GM21576 (cell line): ENCODE measurements around the gene CDK5RAP2.

ENCODE experiments used
- ATAC-seq: cut with Tn5 transposase; IDR thresholded peaks from one replicate; pipeline ENCODE4 v1.9.1; 2021; ENCODE audit warnings: mild to moderate bottlenecking, moderate library complexity; ENCODE audit not compliant: unreplicated experiment

Gene CDK5RAP2

DNA sequence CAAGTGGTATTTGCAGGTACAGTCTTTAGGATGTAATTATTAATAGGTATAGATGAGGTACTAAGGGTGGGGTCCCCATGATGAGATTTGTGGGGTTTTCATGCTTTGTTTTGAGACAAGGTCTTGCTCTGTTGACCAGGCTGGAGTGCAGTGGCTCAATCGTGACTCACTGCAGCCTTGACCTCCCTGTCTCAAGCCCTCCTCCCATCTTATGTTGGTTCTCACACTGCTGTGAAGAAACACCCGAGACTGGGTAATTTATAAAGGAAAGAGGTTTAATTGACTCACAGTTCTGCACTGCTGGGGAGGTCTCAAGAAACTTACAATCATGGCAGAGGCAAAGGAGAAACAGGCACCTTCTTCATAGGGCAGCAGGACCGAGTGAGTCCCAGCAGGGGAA is 217.5 kb downstream of the CDK5RAP2 start:
- ATAC-seq = no peak

DNA sequence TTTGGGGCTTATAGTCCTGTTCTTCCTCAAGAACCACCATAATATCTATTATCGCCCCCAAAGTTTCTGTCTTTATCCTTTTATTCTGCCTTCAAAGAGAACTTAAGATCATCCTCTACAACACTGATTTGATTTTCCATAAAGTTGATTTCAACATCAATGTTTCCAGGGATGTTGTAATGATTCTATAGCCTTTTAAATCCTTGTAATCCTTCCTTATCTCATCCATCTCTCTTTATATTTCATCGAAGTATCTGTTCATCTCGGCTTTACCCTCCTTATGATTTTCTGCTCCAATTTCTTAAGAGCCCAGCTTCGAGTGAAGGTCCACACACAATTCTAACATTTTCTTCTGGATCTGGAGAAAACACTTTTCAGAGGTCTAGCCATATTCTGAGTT is 218.4 kb downstream of the CDK5RAP2 start:
- ATAC-seq = no peak

DNA sequence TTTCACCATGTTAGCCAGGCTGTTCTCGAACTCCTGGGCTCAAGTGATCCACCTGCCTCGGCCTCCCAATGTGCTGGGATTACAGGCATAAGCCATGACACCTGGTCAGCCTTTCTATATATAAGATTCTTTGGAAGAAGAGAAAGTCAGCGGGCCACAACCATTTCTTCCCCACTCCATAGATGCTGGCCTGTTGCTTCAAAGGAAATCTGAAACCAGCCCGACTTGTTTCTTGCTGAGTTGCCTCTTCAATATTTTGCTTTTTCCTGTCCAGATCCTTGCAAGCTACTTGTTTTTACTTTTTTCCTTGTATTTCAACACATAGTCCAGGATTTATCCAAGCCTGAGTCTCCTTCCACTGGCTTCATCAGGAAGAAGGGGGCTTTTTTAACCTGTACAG is 219.5 kb downstream of the CDK5RAP2 start:
- no peak for ATAC-seq

DNA sequence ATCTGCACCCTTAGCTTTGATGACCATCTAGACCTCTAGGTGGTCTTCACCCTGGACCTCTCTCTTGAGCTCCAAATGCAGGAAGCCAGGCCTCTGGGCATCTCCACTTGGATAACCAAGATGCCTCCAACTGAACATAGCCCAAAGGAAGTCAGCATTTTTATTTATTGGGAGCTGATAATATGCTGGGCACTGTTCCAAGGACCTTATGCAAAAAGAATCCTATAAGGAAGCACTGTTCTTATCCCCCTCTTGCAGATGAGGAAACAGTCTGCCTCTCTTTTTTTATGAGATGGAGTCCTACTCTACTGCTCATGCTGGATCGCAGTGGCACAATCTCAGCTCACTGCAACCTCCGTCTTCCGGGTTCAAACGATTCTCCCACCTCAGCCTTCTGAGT is 219.9 kb downstream of the CDK5RAP2 start:
- no peak for ATAC-seq

DNA sequence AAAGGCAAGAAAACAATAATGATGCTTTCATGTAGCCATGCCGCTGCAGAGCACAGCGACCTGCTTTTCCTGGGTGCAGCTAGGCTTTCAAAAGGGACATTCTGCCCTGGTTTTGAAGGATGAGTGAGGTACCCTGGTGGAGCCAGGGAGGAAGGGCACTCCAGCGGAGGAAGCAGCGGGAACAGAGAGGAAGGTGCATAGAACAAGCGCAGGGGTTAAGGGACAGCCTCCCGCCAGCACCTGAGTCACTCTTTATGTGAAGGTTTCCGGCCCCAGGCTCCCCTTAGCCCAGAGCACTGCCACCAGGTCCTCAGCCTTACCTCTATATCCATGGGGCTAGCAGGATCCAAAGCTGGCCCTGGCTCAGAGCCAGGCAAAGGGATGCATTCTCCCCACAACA is 221.1 kb downstream of the CDK5RAP2 start:
- no peak for ATAC-seq

DNA sequence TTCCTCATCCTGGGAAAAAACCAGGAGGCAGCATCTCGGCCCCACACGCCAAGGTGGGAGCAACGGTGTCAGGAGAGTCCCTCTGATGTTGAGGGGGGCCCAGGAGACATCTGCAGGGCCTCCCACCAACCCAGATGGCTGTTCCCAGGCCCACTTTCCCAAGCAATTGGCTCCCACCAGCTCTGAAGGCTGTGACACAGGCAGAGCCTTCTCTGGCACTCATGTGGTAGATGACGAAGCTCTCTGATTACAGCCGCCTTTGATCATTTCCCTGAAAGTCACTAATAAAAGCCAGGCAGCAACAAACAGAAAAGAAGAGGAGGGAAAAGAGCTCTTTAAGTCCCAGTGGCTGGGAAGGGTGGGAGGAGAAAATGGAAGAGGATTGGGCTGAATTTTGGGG is 226.5 kb downstream of the CDK5RAP2 start:
- ATAC-seq = no peak

DNA sequence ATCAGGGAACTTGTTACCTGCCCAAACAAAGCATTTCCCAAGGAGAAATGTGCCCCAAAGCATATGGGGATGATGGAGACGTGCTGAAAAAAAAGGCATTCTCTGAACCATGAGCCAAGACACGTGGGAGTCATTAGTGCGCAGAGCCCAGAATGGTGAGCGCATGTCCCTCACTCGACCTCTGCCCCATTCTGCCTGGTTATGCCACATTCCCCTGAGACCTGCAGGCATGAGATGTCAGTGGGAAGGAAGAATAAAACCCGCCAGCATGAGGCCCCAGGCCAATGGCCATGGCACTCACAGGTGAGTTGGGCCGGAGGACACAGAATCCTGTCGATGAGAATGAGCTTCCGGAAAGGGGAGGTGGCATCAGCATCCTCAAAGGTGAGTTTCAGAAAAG is 228.9 kb downstream of the CDK5RAP2 start:
- no peak for ATAC-seq

DNA sequence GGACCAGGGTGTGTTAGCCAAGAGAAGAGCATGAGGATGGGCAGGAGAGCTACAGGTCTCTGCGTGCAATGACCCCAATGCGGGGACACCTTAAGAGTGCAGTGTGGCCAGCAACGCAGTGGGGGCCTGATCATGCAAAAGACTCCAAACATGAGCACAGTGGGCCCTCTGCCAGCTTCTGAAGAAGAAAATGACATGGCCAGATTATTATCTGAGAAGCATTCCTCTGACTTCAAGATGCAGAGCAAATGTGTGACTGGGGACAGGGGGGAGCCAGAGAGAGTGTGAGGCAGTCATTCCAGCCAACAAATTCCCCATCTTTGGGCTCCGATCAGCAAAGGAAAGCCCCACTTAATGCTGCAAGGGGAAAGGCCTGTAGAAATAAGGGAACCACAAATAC is 229.4 kb downstream of the CDK5RAP2 start:
- ATAC-seq = no peak

DNA sequence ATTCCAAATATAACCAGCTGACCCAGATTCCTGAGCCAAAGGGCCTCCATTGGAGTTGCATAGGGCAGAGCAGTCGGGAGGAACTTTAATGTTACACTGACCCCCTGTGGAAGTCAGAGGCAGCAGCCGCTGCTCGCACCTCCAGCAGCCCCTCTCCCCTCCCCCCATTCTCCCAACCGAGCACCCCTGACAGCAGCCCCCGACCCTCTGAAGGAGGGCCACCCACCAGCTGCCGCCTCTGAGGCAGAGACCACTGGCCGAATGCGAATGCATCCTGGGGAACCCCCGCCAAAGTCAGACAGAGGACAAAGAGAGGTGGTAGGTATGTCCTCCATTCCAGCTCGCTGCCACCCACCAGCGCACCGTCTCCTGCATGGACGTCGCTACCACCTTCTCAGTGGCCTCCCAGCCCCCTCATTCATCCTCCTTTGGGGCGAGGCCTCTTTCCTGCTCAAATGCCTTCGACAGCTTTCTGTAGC is 231.0 kb downstream of the CDK5RAP2 start:
- no peak for ATAC-seq

DNA sequence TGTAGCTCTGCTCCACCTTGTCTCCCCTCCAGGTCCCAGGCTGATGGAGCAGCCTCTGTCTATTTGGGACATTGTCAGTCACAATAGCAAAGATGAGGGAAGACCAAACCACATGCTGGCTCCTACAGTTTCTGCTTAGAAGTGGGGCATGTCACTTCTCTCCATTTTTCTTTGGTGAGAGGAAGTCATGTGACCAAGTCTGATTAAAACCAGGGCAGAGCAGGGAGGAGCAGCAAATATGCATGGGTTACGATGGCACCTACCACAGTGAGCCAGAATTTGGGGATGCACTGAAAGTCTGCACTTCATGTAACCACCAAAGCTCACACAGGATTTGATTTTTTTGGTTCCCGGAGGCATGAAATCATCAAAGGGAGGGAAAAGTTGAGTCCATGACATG is 234.6 kb downstream of the CDK5RAP2 start:
- no peak for ATAC-seq

DNA sequence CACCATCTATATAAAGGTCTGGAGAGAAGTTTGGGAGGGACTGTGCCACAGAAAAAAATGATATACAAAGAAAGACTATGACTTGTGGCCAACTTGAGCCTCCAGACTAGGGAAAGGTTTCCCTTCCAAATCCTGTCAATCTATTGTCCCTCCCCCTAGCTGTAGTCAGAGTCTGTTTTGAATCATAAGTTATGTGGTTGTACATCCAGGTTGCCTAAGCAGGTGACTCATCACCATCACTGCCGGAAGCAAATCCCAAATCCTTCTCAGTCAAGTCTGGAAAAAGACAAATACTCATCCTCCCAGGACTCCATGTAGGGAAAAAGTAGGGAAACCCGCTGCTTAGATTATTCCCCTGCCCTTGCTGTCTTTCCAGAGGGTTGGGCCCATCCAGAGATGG is 235.7 kb downstream of the CDK5RAP2 start:
- no peak for ATAC-seq

DNA sequence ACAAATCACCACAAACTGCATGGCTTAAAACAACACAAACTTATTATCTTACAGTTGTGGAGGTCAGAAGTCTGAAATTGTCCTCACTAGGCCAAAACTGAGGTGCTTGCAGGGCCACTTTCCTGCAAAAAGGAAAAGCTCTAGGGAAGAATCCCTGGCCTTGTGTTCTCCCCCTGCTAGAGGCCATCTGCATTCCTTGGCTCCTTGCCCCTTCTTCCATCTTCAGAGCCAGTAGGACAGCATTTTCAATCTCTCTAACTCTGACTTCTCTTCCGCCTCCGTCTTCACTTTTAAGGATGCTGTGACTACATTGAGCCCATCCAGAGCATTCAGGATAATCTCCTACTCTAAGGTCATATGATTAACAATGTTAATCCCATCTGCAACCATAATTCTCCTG is 236.6 kb downstream of the CDK5RAP2 start:
- ATAC-seq = no peak
